ENCODE results near the gene FSTL3. TPM values are rescaled to one million over a fixed set of nuclear protein-coding genes. Genes with fewer than 3 reads are reported as not detected.
"Not testable (repeated sequence)": the region's sequence is repeated elsewhere in the genome, so short reads cannot be mapped to it uniquely, and the experiment has no call there.

The FSTL3 gene
- total RNA-seq (2021) = 6.8 and 9.1 TPM in 2 replicates
- long read RNA-seq, transcript FSTL3-206 (3 exons, 2,144 nt) = major isoform, 6 of 9 reads
- long read RNA-seq, partial matches to known transcripts = 2 of 9 reads
- long read RNA-seq, other reads (novel, unspliced or antisense) = 1 of 9 reads

GRCh38 chr19:676339-677105, at the start of gene FSTL3:
Gene FSTL3 (plus strand): TSS chr19:676392. CDS start chr19:676424, 32 bp downstream.
- Histone ChIP-seq H2BK20ac (ENCODE audit: low read depth, low read length, poor library complexity, severe bottlenecking) (no peak within 1 kb of the TSS), H2BK15ac (ENCODE audit: low read depth, low read length) (no peak within 1 kb of the TSS), H2BK5ac (ENCODE audit: insufficient read length, low read length) (no peak within 1 kb of the TSS), H4K5ac (ENCODE audit: insufficient read length, low read depth, low read length) (no peak within 1 kb of the TSS), H3K23me2 (ENCODE audit: insufficient read length, low read depth, low read length, poor library complexity, severe bottlenecking) (peaks cover 8% of the 10 kb centered on the region), H2BK120ac (ENCODE audit: low read depth, low read length, poor library complexity, severe bottlenecking) (no peak within 1 kb of the TSS), H3K14ac (ENCODE audit: insufficient read depth, low read length) (no peak within 1 kb of the TSS; the same call in 1 of the 2 replicates), H3K23ac (ENCODE audit: insufficient read length, low read depth, low read length) (no peak within 1 kb of the TSS), H2BK12ac (ENCODE audit: insufficient read length, low read depth, low read length) (no peak within 1 kb of the TSS), H4K8ac (replicated peaks; ENCODE audit: insufficient read length, low read depth, low read length) (no peak within 1 kb of the TSS), H3K56ac (ENCODE audit: insufficient read length, low read depth, low read length) (no peak within 1 kb of the TSS), H3K27ac (ENCODE audit: insufficient read length, low read depth, low read length) (no peak within 1 kb of the TSS), H3K79me1 (ENCODE audit: insufficient read depth, low read depth, low read length, poor library complexity, severe bottlenecking) (no peaks in the 10 kb centered on the region), H3K9me3 (ENCODE audit: control insufficient read depth, low read depth, low read length) (no peaks in the 10 kb centered on the region), H3K18ac (ENCODE audit: insufficient read length, low read depth, low read length) (no peak within 1 kb of the TSS), H3T11ph (ENCODE audit: low read length) (no peak within 1 kb of the TSS), H3K4ac (ENCODE audit: low read depth, low read length) (no peak within 1 kb of the TSS), H4K91ac (ENCODE audit: insufficient read length, low read depth, low read length) (no peak within 1 kb of the TSS), H2AFZ (ENCODE audit: low read length) (no peak within 1 kb of the TSS), H3K9ac (ENCODE audit: extremely low read depth, insufficient read length, low read length) (no peak within 1 kb of the TSS), H3K4me2 (ENCODE audit: insufficient read depth, insufficient read length, low read length) (peak within 1 kb of the TSS; percentile 4), H3K4me1 (ENCODE audit: insufficient read depth, low read length) (no peaks in the 10 kb centered on the region), H3K27me3 (ENCODE audit: insufficient read depth, low read length) (no peaks in the 10 kb centered on the region; the same call in 1 of the 2 replicates), H3K79me2 (ENCODE audit: insufficient read depth, low read length) (no peaks in the 10 kb centered on the region), H4K20me1 (ENCODE audit: control insufficient read depth, insufficient read depth, insufficient read length) (no peaks in the 10 kb centered on the region), H2AK5ac (ENCODE audit: insufficient read length, low read length) (no peak within 1 kb of the TSS)
- H3K9me3 Mint-ChIP-seq = no peaks in the 10 kb centered on the region
- peaks cover 48% of the 10 kb centered on the region for H3K27me3 Mint-ChIP-seq (ENCODE audit: low read depth)
- no CpG with 5 or more reads among the region's 63 CpGs for WGBS (ENCODE audit: extremely low coverage, insufficient read length, low lambda C conversion rate)
- DNase-seq = no peak
- peak within 1 kb of the TSS; percentile 42 to 71 for H3K4me3 Mint-ChIP-seq
- H3K4me1 Mint-ChIP-seq = peaks cover 0 to 10% of the 10 kb centered on the region in 2 experiments; a peak in 2 of 4 replicates
- H3K27ac Mint-ChIP-seq = no peak within 1 kb of the TSS; a peak in 1 of 7 replicates
- TF ChIP-seq CTCF (conservative IDR thresholded peaks at IDR 0.05) = no peak
- no peaks in the 10 kb centered on the region for H3K36me3 Mint-ChIP-seq (ENCODE audit: insufficient read depth in 1 of 3, low read depth in 3 of 3)

- not testable (repeated sequence) for H3K27me3 ChIP-seq (ENCODE audit: insufficient read depth, low read length); H3K4me2 ChIP-seq (ENCODE audit: insufficient read depth, insufficient read length, low read length); H2BK5ac ChIP-seq (ENCODE audit: insufficient read length, low read length); H3K79me2 ChIP-seq (ENCODE audit: insufficient read depth, low read length); H3K79me1 ChIP-seq (ENCODE audit: insufficient read depth, low read depth, low read length, poor library complexity, severe bottlenecking); H2BK120ac ChIP-seq (ENCODE audit: low read depth, low read length, poor library complexity, severe bottlenecking); H3K27ac ChIP-seq (ENCODE audit: insufficient read length, low read depth, low read length); H4K8ac ChIP-seq (replicated peaks; ENCODE audit: insufficient read length, low read depth, low read length); DNase-seq; H4K5ac ChIP-seq (ENCODE audit: insufficient read length, low read depth, low read length); H2BK12ac ChIP-seq (ENCODE audit: insufficient read length, low read depth, low read length); H3K4me1 ChIP-seq (ENCODE audit: insufficient read depth, low read length); H3K4me1 Mint-ChIP-seq; H3K23ac ChIP-seq (ENCODE audit: insufficient read length, low read depth, low read length); H2AK5ac ChIP-seq (ENCODE audit: insufficient read length, low read length); H2BK15ac ChIP-seq (ENCODE audit: low read depth, low read length); H3K4ac ChIP-seq (ENCODE audit: low read depth, low read length); H3K9ac ChIP-seq (ENCODE audit: extremely low read depth, insufficient read length, low read length); H3K4me3 Mint-ChIP-seq; H3T11ph ChIP-seq (ENCODE audit: low read length); H3K18ac ChIP-seq (ENCODE audit: insufficient read length, low read depth, low read length); H3K9me3 Mint-ChIP-seq; H4K91ac ChIP-seq (ENCODE audit: insufficient read length, low read depth, low read length); H3K27ac Mint-ChIP-seq; H3K14ac ChIP-seq (ENCODE audit: insufficient read depth, low read length); H3K27me3 Mint-ChIP-seq (ENCODE audit: low read depth); H4K20me1 ChIP-seq (ENCODE audit: control insufficient read depth, insufficient read depth, insufficient read length); H2AFZ ChIP-seq (ENCODE audit: low read length); H3K23me2 ChIP-seq (ENCODE audit: insufficient read length, low read depth, low read length, poor library complexity, severe bottlenecking); H2BK20ac ChIP-seq (ENCODE audit: low read depth, low read length, poor library complexity, severe bottlenecking); H3K56ac ChIP-seq (ENCODE audit: insufficient read length, low read depth, low read length); H3K9me3 ChIP-seq (ENCODE audit: control insufficient read depth, low read depth, low read length)
- peaks cover 37 to 53% (median 51%) of the 10 kb centered on the region in 3 experiments; a peak in 6 of 7 replicates for H3K36me3 Mint-ChIP-seq (ENCODE audit: insufficient read depth in 1 of 3, low read depth in 3 of 3)
- WGBS (ENCODE audit: extremely low coverage, insufficient read length, low lambda C conversion rate) = no CpG with 5 or more reads among the region's 7 CpGs
Measured at GRCh38 chr19:626566-626965, 49.6 kb upstream of the FSTL3 start.

Measured in H9 (cell line).